ENCODE measurements around the gene LCLAT1.
"Not testable (repeated sequence)": the region's sequence is repeated elsewhere in the genome, so short reads cannot be mapped to it uniquely, and the experiment has no call there.

Gene LCLAT1

GRCh38 chr2:30636311-30636710 lies 189.3 kb downstream of the LCLAT1 start:
- H3K9ac ChIP-seq (ENCODE audit: low read length), result no peak overlapping the region
- no peak overlapping the region for H2AFZ ChIP-seq (ENCODE audit: low read depth, low read length)
- H3K79me2 ChIP-seq (ENCODE audit: low read length), result no peaks in the 10 kb centered on the region
- H3K27ac ChIP-seq (ENCODE audit: low read length), result no peak overlapping the region
- H3K4me1 ChIP-seq (ENCODE audit: low read length), result peaks cover under 1% of the 10 kb centered on the region; the same call in 1 of the 2 replicates
- H4K20me1 ChIP-seq (ENCODE audit: insufficient read depth, low read length), result no peaks in the 10 kb centered on the region
- H3K4me2 ChIP-seq (ENCODE audit: low read length), result no peak overlapping the region
- no peaks in the 10 kb centered on the region for H3K27me3 ChIP-seq (ENCODE audit: low read depth, low read length)
- no peaks in the 10 kb centered on the region for H3K36me3 ChIP-seq (replicated peaks; ENCODE audit: low read depth, low read length)
- no peak overlapping the region for H3K4me3 ChIP-seq (ENCODE audit: low read length)
- no peaks in the 10 kb centered on the region for H3K9me3 ChIP-seq (ENCODE audit: insufficient read depth, low read length)
- no peak for TF ChIP-seq EZH2phosphoT487 (IDR thresholded peaks at IDR 0.05; ENCODE audit: low read depth)
- TF ChIP-seq CTCF (IDR thresholded peaks at IDR 0.05; ENCODE audit: low read depth, low read length), result no peak

- Histone ChIP-seq H3K9me3 (ENCODE audit: insufficient read depth, low read length) (no peaks in the 10 kb centered on the region), H3K4me3 (ENCODE audit: low read length) (no peak overlapping the region), H3K27ac (ENCODE audit: low read length) (no peak overlapping the region), H3K9ac (ENCODE audit: low read length) (no peak overlapping the region), H3K4me1 (ENCODE audit: low read length) (no peaks in the 10 kb centered on the region), H2AFZ (ENCODE audit: low read depth, low read length) (no peak overlapping the region), H3K79me2 (ENCODE audit: low read length) (no peaks in the 10 kb centered on the region), H3K4me2 (ENCODE audit: low read length) (no peak overlapping the region), H3K27me3 (ENCODE audit: low read depth, low read length) (no peaks in the 10 kb centered on the region), H3K36me3 (replicated peaks; ENCODE audit: low read depth, low read length) (no peaks in the 10 kb centered on the region), H4K20me1 (ENCODE audit: insufficient read depth, low read length) (no peaks in the 10 kb centered on the region)
- no peak for TF ChIP-seq CTCF (IDR thresholded peaks at IDR 0.05; ENCODE audit: low read depth, low read length)
- TF ChIP-seq EZH2phosphoT487 (IDR thresholded peaks at IDR 0.05; ENCODE audit: low read depth), result no peak
These were observed 192.8 kb downstream of the LCLAT1 start for GRCh38 chr2:30639836-30640235.

GRCh38 chr2:30641765-30642345 lies 194.8 kb downstream of the LCLAT1 start:
- Histone ChIP-seq H3K4me1 (ENCODE audit: low read length) (no peaks in the 10 kb centered on the region), H3K4me3 (ENCODE audit: low read length) (no peak overlapping the region), H4K20me1 (ENCODE audit: insufficient read depth, low read length) (no peaks in the 10 kb centered on the region), H3K4me2 (ENCODE audit: low read length) (no peak overlapping the region), H3K79me2 (ENCODE audit: low read length) (no peaks in the 10 kb centered on the region), H3K9ac (ENCODE audit: low read length) (no peak overlapping the region), H3K9me3 (ENCODE audit: insufficient read depth, low read length) (no peaks in the 10 kb centered on the region), H3K27me3 (ENCODE audit: low read depth, low read length) (no peaks in the 10 kb centered on the region), H3K27ac (ENCODE audit: low read length) (no peak overlapping the region), H2AFZ (ENCODE audit: low read depth, low read length) (no peak overlapping the region), H3K36me3 (replicated peaks; ENCODE audit: low read depth, low read length) (no peaks in the 10 kb centered on the region)
- TF ChIP-seq EZH2phosphoT487 (IDR thresholded peaks at IDR 0.05; ENCODE audit: low read depth) (no peak), CTCF (IDR thresholded peaks at IDR 0.05; ENCODE audit: low read depth, low read length) (no peak)

GRCh38 chr2:30643013-30643412 lies 196.0 kb downstream of the LCLAT1 start:
- not testable (repeated sequence) for H4K20me1 ChIP-seq (ENCODE audit: insufficient read depth, low read length); H3K9me3 ChIP-seq (ENCODE audit: insufficient read depth, low read length); H3K36me3 ChIP-seq (replicated peaks; ENCODE audit: low read depth, low read length); H3K27me3 ChIP-seq (ENCODE audit: low read depth, low read length); H3K4me1 ChIP-seq (ENCODE audit: low read length); H3K27ac ChIP-seq (ENCODE audit: low read length); H3K4me2 ChIP-seq (ENCODE audit: low read length); H3K79me2 ChIP-seq (ENCODE audit: low read length); H2AFZ ChIP-seq (ENCODE audit: low read depth, low read length); H3K9ac ChIP-seq (ENCODE audit: low read length); H3K4me3 ChIP-seq (ENCODE audit: low read length)

Measured in OCI-LY3 (cell line).